HCT116 (cell line): Measurements from ENCODE around the gene CFAP92. TPM values are rescaled to one million over a fixed set of nuclear protein-coding genes. Genes with fewer than 3 reads are reported as not detected.

ENCODE experiments used
- ATAC-seq: fragments of 200-7000 bp; cut with Tn5 transposase; 2 replicates; pipeline ENCODE4 v1.9.1; 2020; ENCODE audit warnings: mild to moderate bottlenecking, moderate library complexity
- BruUV-seq: library from RNA; stranded (reverse); fragments of 400-500 nt; replicated peaks from 2 replicates; lab custom pipeline; 2021; lab: Mats Ljungman, UMichigan
- CTCF ChIA-PET: fragments of 300-600 bp; sonication (Branson Sonifier 250); formaldehyde crosslinking; loops from one replicate; lab custom pipeline; 2021; ENCODE audit warnings: antibody characterized with exemption; lab: Charles Lee
- POLR2A ChIA-PET: fragments of 300-600, 350-600 bp; sonication (Branson Sonifier 250); formaldehyde crosslinking; loops from one replicate; lab custom pipeline; 2021; ENCODE audit warnings: antibody characterized with exemption; lab: Charles Lee
- RAD21 ChIA-PET, 2 experiments: fragments of 300-600 bp; sonication (Branson Sonifier 250); formaldehyde crosslinking; loops; one replicate each; lab custom pipeline; 2023; ENCODE audit warnings: low total read pairs in 2 of 2; ENCODE audit not compliant: uncharacterized antibody in 2 of 2, unreplicated experiment in 2 of 2, low non-redundant PET in 1 of 2; lab: Charles Lee
- DNase-seq: peaks from one replicate; pipeline ENCODE4 v3.0.0-alpha.2; 2010; ENCODE audit warnings: low read depth, low spot score
- H2AFZ ChIP-seq: fragments of 200-600 bp; shearing (Covaris generic), sonication (generic); 2 replicates; pipeline ENCODE4 v1.6.1; 2017; ENCODE audit warnings: low read depth, mixed run types, mixed read lengths, antibody characterized with exemption, low read length; ENCODE audit not compliant: poor library complexity, severe bottlenecking
- H3K27ac ChIP-seq: 2 replicates; pipeline ENCODE4 v1.5.1; 2012; ENCODE audit warnings: low read depth, low read length
- H3K27me3 ChIP-seq: fragments of 200-600 bp; sonication (generic); 2 replicates; pipeline ENCODE4 v1.6.1; 2016; ENCODE audit warnings: mixed run types, low read length, mixed read lengths; ENCODE audit not compliant: insufficient read depth
- H3K36me3 ChIP-seq, 2 experiments: fragments of 200-500 bp in 1 of 2; fragments of 200-600 bp in 1 of 2; sonication (Bioruptor generic) in 1 of 2; sonication (generic) in 1 of 2; 2 replicates each; pipeline versions ENCODE4 v1.5.1 to v1.6.1; 2014 to 2016; ENCODE audit warnings: low read length in 2 of 2, inconsistent platforms in 1 of 2, mixed read lengths in 1 of 2, mixed run types in 1 of 2; ENCODE audit not compliant: insufficient read depth in 2 of 2, control insufficient read depth in 1 of 2
- H3K4me1 ChIP-seq, 2 experiments: fragments of 200-600 bp in 1 of 2; sonication (generic) in 1 of 2; 2 replicates each; pipeline versions ENCODE4 v1.5.1 to v1.6.1; 2012 to 2017; ENCODE audit warnings: low read length in 2 of 2, inconsistent platforms in 1 of 2, mild to moderate bottlenecking in 1 of 2, mixed read lengths in 1 of 2, mixed run types in 1 of 2, moderate library complexity in 1 of 2; ENCODE audit not compliant: insufficient read depth in 2 of 2, control insufficient read depth in 1 of 2
- H3K4me2 ChIP-seq: fragments of 200-600 bp; sonication (generic); 2 replicates; pipeline ENCODE4 v1.6.1; 2017; ENCODE audit warnings: mixed run types, low read length, mixed read lengths
- H3K4me3 ChIP-seq, 2 experiments: fragments of 200-600 bp in 1 of 2; sonication (generic) in 1 of 2; replicated peaks in 1 of 2; 2 replicates each; pipeline ENCODE4 v1.5.1; 2011 to 2016; ENCODE audit warnings: low read length in 2 of 2, control low read depth in 1 of 2, low read depth in 1 of 2, mild to moderate bottlenecking in 1 of 2, mixed read lengths in 1 of 2, mixed run types in 1 of 2
- H3K79me2 ChIP-seq: fragments of 200-600 bp; sonication (generic); 2 replicates; pipeline ENCODE4 v1.6.1; 2017; ENCODE audit warnings: mild to moderate bottlenecking, mixed run types, low read length, moderate library complexity, mixed read lengths; ENCODE audit not compliant: insufficient read depth
- H3K9ac ChIP-seq: fragments of 200-600 bp; sonication (generic); 2 replicates; pipeline ENCODE4 v1.6.1; 2016; ENCODE audit warnings: low read length, mixed read lengths
- H3K9me2 ChIP-seq: fragments of 200-600 bp; sonication (generic), shearing (Covaris generic); 2 replicates; pipeline ENCODE4 v1.6.1; 2017; ENCODE audit warnings: mixed run types, mild to moderate bottlenecking, moderate library complexity; ENCODE audit not compliant: insufficient read depth
- H3K9me3 ChIP-seq, 2 experiments: fragments of 200-500 bp in 1 of 2; fragments of 200-600 bp in 1 of 2; sonication (Bioruptor generic) in 1 of 2; sonication (generic) in 1 of 2; 2 replicates each; pipeline ENCODE4 v1.6.1; 2014 to 2017; ENCODE audit warnings: low read length in 2 of 2, mixed read lengths in 2 of 2, inconsistent platforms in 1 of 2, low read depth in 1 of 2, mild to moderate bottlenecking in 1 of 2, mixed run types in 1 of 2, moderate library complexity in 1 of 2; ENCODE audit not compliant: control insufficient read depth in 1 of 2, insufficient read depth in 1 of 2
- H4K20me1 ChIP-seq: fragments of 200-600 bp; sonication (generic), shearing (Covaris generic); 2 replicates; pipeline ENCODE4 v1.6.1; 2017; ENCODE audit warnings: mixed run types, mild to moderate bottlenecking, moderate library complexity; ENCODE audit not compliant: insufficient read depth
- ATF3 ChIP-seq: IDR thresholded peaks from 2 replicates; pipeline ENCODE4 v1.6.1; 2012
- CTCF ChIP-seq, 3 experiments: fragments of 200-600 bp in 1 of 3; sonication (generic) in 1 of 3; IDR thresholded peaks in 2 of 3; conservative IDR thresholded peaks in 1 of 3; 2 replicates each; pipeline ENCODE4 v1.5.1; 2012 to 2017; ENCODE audit warnings: low read depth in 2 of 3, low read length in 2 of 3, antibody characterized with exemption in 1 of 3, borderline replicate concordance in 1 of 3, control low read depth in 1 of 3, mild to moderate bottlenecking in 1 of 3, mixed read lengths in 1 of 3, mixed run types in 1 of 3, moderate library complexity in 1 of 3; ENCODE audit not compliant: insufficient read depth in 1 of 3
- ELF1 ChIP-seq: IDR thresholded peaks from 2 replicates; pipeline ENCODE4 v1.6.1; 2012; ENCODE audit warnings: low read depth, borderline replicate concordance
- EZH2phosphoT487 ChIP-seq: fragments of 200-600 bp; IDR thresholded peaks from 2 replicates; pipeline ENCODE4 v1.6.1; 2018; ENCODE audit warnings: antibody characterized with exemption, borderline replicate concordance
- FOSL1 ChIP-seq: IDR thresholded peaks from 2 replicates; pipeline ENCODE4 v1.6.1; 2012; ENCODE audit warnings: low read depth
- JUND ChIP-seq: IDR thresholded peaks from 2 replicates; pipeline ENCODE4 v1.6.1; 2012
- RAD21 ChIP-seq: IDR thresholded peaks from 2 replicates; pipeline ENCODE4 v1.6.1; 2012; ENCODE audit warnings: low read depth, mild to moderate bottlenecking
- ZBTB33 ChIP-seq: IDR thresholded peaks from 2 replicates; pipeline ENCODE4 v1.6.1; 2011; ENCODE audit warnings: mild to moderate bottlenecking, low read length, moderate library complexity; ENCODE audit not compliant: insufficient replicate concordance; ENCODE audit errors: extremely low read depth
- ZFX ChIP-seq: fragments of 450-650 bp; IDR thresholded peaks from 2 replicates; pipeline ENCODE4 v1.6.1; 2017
- intact Hi-C: fragments of 100-400 bp; cut with micrococcal nuclease; formaldehyde crosslinking; loops from 2 replicates; pipeline ENCODE4 v1.10.0; 2022
- total RNA-seq: library from RNA; stranded (reverse); gene quantifications from one replicate; pipeline ENCODE4 v1.2.1, GENCODE V29; 2021; ENCODE audit not compliant: unreplicated experiment

CFAP92 gene
- total RNA-seq, 1 experiment from 2014 or later = 3.6 TPM

GRCh38 chr3:128950223-128950938 is 43.5 kb downstream of the CFAP92 start:
- DNase-seq (peak; percentile 21), ATAC-seq (peak; percentile 93)
- H3K9me2 ChIP-seq = no peaks in the 10 kb centered on the region
- ChIA-PET CTCF (interaction anchor here (1.1 kb wide), 1 partner anchor 20 kb away, joined by 4 read pairs; no protein-coding TSS in a partner anchor), POLR2A (no interaction called here), RAD21 (no interaction called here)
- no peak overlapping the region for H3K9ac ChIP-seq
- H3K36me3 ChIP-seq = no peaks in the 10 kb centered on the region
- H3K4me2 ChIP-seq = no peak overlapping the region
- H3K9me3 ChIP-seq = no peaks in the 10 kb centered on the region
- H3K4me1 ChIP-seq = no peaks in the 10 kb centered on the region
- H3K79me2 ChIP-seq = no peaks in the 10 kb centered on the region
- no peaks in the 10 kb centered on the region for H4K20me1 ChIP-seq
- no peak overlapping the region for H2AFZ ChIP-seq
- TF ChIP-seq CTCF (IDR thresholded peaks at IDR 0.05 in 2 of 3, conservative IDR thresholded peaks at IDR 0.05 in 1 of 3; ENCODE audit: borderline replicate concordance in 1 of 3, insufficient read depth in 1 of 3, low read depth in 2 of 3, low read length in 2 of 3) = peak; percentile 38 to 62 (median 41); a peak in 5 of 6 replicates
- peak; percentile 79 for TF ChIP-seq RAD21
- TF ChIP-seq FOSL1 = no peak
- no peak overlapping the region for H3K4me3 ChIP-seq
- H3K27me3 ChIP-seq = no peaks in the 10 kb centered on the region
- intact Hi-C loops = no loop called here
- BruUV-seq = no TSS peak
- H3K27ac ChIP-seq = no peak overlapping the region

- ChIA-PET RAD21 (no interaction called here), POLR2A (interaction anchor here (0.6 kb wide), 1 partner anchor 263 kb away, joined by 3 read pairs; no protein-coding TSS in a partner anchor)
- no TSS peak for BruUV-seq
- Histone ChIP-seq H3K9ac (no peak overlapping the region), H3K27me3 (no peaks in the 10 kb centered on the region), H3K9me3 (no peaks in the 10 kb centered on the region), H3K36me3 (no peaks in the 10 kb centered on the region)
- intact Hi-C loops = no loop called here
- TF ChIP-seq ELF1 (no peak), ATF3 (no peak), ZFX (no peak), JUND (no peak), EZH2phosphoT487 (no peak), ZBTB33 (no peak)
- TF ChIP-seq, all 23 proteins: peak for 0
- Histone ChIP-seq H4K20me1 (no peaks in the 10 kb centered on the region), H3K4me1 (no peaks in the 10 kb centered on the region), H3K9me2 (no peaks in the 10 kb centered on the region), H3K79me2 (no peaks in the 10 kb centered on the region), H3K4me3 (no peak overlapping the region), H3K27ac (no peak overlapping the region), H3K4me2 (no peak overlapping the region), H2AFZ (no peak overlapping the region)
- DNase-seq = no peak
- CTCF ChIA-PET = interaction anchor here (1.1 kb wide), 1 partner anchor 21 kb away, joined by 4 read pairs; no protein-coding TSS in a partner anchor
- ATAC-seq = no peak
Observed at GRCh38 chr3:128949158-128949557, 44.7 kb downstream of the CFAP92 start.
